NCI-H1105 (cell line): Measurements from ENCODE around the gene USP20.

ENCODE experiments used
- DNase-seq: peaks from one replicate; lab custom pipeline; 2025; lab: John Stamatoyannopoulos, UW

USP20 gene

DNA sequence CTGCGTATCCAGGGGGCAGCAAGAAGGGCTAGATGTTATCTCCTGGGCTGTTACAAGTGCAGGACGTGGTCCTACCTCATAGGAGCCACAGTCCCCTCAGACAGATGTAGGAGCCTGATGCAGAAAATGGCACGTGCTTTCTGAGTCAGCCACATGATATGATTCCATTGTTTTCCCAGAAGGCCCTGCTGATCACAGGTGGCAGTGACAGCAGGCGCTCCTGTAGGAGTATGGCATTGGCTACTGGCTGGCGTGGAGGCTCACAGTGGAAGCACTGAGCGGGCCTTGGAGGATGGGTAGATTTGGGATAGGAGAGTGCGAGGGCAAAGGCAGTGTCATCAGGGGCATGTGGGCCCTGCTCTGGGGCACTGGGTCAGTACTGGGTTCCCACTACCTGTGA lies 21.9 kb downstream of the USP20 start:
- DNase-seq: no peak

DNA sequence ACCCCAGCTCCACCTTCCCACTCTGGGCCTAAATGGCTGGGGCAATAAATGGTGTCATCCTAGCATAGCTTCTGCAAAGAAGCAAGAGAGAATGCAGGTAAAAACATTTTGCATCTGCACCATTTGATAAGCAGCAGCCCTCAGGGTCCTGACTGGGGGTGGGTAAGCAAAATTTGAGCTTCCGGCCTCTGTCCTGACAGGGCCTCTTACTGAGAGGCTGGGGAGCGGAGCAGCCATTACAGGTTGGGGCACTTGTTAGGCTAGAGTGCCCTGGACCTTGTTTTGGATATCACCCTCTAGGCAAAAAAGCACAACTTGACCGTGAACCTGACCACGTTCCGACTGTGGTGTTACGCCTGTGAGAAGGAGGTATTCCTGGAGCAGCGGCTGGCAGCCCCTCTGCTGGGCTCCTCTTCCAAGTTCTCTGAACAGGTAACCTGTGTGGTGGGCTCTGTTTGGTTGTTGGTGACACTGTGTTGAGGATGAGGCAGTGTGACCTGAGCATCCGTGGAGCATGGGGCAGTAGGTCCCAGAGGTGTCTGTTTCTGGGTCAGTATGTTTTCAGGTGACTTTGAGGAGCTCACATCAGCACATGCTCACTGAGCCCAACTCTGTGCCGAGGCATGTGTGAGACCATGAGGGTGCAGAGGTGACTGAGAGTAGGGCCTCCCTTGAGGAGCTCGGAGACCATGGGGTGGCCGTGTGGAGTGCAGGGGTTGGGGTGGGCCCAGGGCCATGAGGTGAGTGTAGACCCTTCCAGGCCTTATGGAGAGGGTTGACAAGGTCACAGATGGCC lies 23.1 kb downstream of the USP20 start:
- DNase-seq: no peak

DNA sequence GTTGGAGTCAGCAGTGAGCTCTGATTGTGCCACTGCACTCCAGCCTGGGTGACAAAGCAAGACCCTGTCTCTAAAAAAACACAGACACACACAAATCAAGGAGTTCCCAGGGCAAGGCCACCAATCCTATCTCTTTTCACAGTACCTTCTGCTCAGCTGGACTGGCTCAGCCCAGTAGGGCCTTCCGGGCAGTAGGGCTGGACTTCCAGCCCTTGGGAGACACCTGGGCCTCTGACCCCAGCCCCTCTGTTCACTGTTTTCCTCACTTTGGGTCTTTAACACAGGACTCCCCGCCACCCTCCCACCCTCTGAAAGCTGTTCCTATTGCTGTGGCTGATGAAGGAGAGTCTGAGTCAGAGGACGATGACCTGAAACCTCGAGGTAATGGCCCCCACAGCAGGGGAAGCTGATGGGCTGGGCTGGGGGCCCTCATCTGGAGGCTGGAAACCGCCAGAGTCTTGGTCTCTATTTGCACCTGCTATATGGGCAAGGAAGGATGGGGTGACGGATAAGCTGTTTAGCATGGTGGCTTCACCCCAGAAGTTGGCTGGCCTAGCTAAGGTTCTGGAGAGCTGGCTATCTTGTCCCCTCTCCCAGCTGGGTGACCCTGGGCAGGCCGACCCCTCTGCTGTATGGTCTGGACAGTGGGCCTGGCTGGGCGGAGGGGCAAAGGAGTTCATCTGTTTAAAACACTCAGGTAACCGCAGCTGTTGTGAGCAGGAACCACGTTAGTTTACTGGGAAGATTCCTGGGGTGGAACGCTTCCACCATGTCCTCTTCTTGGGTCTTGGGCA lies 25.6 kb downstream of the USP20 start:
- DNase-seq: no peak

DNA sequence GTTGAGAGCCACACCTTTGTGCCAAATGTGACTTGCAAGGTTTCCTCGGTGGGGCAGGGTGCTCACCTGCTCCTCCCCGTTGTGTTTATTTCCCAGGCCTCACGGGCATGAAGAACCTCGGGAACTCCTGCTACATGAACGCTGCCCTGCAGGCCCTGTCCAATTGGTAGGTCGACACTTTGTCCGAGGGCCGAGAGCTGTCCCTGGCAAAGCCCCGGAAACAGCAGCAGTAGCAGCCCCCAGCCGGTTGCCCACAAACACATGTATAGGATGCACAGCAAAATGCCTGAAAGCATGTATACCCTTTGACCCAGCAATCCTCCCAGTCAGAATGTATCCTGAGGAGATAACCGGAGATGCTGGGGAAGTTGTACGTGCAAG lies 26.2 kb downstream of the USP20 start:
- no peak for DNase-seq

DNA sequence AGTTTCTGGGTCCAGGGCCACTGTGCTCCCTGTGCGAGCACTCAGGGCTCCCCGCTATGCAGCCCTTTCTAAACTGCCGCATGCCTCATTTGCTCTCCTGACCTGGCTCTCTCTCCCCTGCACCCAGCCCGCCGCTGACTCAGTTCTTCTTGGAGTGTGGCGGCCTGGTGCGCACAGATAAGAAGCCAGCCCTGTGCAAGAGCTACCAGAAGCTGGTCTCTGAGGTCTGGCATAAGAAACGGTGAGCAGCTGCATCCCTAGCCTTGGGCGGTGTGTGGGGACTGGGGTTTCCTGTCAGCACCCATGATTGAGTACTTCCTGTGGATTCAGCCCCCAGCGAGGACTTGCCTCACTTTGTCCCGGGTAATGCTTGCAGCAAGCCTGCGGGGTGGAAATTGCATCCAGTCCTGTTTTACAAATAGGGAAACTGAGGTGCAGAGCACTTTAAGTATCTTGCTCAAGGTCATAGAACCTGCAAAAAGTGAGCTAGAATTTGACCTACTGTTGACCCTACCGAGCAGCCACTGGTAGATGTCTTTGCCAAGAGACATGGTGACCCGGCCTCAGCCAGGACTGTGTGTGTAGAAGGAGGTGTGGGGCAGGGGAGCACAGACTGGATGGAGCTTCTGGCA lies 27.9 kb downstream of the USP20 start:
- no peak for DNase-seq

DNA sequence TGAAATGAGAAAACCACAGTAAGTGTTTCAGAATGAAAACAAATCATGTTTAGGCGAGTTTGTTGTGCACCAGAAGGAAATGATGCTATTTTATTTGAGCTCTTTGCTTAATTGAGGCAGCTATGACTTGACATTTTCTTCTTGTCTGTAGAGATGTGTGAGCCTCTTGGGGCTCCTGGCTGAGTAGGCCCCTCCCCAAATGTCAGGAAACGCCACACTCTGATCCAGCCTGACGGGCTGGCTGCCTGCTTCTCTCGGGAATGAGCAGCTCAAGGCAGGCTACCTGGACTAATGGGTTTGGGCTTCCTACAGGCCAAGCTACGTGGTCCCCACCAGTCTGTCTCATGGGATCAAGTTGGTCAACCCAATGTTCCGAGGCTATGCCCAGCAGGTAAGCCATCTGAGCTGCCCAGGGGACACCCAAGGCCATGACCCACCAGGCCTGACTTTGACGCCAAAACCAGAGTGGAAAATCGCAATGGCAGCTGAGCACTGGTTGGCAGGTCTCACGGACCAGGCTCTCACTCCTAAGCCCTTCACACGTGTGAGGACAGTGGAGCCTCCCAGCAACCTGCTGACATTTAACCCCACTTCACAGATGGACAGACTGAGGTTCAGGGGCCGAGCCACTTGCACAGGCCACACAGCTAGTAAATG lies 29.9 kb downstream of the USP20 start:
- no peak for DNase-seq

DNA sequence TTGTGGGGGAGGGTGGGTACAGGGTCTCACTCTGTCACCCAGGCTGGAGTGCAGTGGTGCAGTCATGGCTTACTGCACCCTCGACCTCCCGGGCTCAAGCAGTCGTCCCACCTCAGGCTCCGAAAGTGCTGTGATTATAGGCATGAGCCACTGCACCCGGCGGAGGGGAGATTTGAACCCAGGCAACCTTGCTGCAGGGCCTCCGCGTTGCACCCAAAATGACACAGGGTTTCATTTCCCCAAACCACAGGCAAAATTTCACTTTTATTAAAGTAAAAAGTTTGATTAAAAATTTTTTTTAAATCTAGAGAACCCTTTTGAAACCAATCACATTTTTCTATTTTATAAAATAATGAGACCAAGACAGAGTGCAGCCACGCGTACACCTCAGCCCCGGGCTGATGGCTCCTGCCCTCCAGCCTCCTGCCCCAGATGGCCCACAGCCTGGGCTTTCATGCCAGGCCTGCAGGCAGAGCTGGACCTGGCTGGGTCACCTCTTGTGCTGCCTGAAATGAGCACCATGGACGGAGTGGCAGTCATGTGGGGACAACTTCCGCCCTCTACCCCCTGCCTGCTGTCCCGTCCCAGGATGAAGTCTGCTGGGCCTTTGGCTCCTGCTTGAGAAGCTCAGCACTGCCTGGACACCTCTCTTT lies 30.5 kb downstream of the USP20 start:
- no peak for DNase-seq

DNA sequence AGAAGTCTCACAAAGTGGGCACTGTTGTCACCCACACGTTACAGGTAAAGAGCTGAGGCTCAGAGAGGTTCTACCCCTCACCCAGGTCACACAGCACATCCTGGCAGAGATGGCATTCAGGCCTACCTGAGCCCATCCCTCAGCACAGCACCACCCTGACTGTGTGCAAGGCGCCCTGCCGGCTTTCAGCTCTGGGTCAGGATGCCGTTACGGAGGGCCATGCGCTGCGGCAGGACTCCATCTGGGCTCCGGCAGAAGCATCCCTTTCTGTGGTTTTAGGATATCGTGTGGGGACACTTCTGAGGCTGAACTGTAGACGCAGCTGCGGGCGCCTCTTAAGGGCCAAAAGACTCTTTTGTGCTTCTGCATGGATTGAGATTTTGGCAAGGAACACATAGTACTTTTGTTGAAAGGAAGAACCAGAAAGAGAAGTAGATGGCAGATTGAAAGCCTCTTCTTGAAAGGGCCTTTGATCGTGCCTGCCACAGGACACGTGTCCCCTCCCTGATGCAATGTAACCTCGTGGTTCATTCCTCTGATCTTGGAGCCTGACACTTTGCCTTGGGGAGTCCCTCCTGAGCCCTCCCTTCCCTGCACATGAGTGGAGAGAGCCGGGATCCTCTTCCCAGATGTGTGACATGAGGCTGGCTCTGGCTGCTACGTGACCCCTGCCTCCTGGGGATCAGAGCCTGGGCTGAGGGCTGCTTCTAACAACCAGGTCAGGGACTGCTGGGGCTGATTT lies 31.3 kb downstream of the USP20 start:
- no peak for DNase-seq

DNA sequence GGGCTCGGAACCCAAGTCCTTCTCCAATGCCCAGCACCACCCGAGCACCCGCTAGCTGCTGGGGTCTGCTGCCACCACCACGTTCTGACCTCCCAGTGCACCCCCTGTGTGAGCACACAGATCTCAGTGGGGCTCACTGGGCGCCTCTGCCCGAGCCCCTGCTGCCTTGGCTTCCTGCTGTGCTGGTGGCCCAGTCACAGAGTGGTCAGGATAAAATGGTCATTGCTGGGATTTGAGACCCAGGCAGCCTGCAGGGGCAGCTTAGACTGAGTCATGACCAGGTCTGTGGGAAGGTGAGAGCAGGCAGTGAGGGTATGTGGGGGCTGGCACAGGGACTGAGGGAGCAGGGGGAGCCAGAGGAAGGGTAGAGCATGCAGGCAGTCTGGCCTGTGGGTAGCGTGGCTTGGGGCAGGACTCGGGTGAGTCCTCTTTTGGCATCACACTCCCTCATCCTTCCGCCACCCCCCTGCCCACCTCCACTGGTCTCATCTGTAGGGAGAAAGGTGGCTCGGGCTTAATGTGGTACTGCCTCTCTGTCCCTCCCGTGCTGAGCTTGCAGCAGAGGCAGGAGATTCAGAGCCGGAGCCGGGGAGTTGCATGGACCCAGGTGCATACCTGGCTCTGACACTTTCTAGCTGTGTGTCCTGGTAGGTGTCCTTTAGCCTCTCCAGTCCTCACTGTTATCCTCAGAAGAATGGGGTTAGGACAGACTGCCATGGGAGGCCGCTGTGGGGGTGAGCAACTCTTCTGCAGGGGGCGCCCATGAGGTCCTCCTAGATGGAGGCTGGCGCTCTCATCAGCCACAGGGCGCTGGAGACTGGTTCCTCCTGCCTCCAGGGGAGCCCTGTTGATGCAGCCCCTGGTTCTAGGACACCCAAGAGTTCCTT lies 32.1 kb downstream of the USP20 start:
- no peak for DNase-seq

DNA sequence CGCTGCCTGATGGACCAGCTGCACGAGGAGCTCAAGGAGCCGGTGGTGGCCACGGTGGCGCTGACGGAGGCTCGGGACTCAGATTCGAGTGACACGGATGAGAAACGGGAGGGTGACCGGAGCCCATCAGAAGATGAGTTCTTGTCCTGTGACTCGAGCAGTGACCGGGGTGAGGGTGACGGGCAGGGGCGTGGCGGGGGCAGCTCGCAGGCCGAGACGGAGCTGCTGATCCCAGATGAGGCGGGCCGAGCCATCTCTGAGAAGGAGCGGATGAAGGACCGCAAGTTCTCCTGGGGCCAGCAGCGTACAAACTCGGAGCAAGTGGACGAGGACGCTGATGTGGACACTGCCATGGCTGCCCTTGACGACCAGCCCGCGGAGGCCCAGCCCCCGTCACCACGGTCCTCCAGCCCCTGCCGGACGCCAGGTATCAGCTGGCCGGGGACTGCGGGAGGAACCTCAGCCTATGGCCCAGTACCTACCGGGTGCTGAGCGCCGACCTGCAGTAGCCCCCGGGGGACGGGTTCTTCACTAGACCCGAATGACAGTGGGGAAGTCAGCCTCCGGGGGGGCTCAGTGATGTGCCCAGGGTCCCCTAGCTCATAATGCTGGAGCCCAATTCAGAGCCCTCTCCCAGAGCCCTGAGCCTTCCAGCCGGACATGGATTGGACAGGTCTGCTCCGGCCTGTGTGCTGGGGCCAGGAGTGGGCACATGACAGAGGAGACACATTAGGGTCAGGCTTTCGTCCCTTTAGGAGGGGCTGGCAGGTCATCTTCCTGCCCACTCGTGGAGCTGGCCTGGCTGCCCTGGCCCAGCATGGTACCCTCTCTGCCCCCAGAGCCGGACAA lies 33.0 kb downstream of the USP20 start:
- DNase-seq: no peak

DNA sequence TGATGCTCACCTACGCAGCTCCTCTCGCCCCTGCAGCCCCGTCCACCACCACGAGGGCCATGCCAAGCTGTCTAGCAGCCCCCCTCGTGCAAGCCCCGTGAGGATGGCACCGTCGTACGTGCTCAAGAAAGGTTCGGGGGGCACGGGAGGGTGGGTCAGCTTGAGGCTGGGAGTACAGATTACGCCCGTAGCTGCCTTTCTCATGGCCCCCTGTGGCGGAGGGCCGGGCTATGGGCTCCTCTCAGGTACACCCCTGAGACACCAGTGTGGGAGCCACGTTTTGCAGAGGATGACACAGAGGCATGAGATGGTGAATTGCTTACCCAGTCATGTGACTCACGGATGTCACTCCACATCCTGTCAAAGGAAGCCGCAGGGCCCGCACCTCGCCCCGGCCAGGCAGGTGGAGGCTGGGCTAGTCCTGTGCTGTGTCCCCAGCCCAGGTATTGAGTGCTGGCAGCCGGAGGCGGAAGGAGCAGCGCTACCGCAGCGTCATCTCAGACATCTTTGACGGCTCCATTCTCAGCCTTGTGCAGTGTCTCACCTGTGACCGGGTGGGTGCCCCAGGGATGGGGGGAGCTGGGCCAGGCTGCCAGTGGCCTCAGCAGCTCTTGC lies 33.7 kb downstream of the USP20 start:
- DNase-seq: no peak

DNA sequence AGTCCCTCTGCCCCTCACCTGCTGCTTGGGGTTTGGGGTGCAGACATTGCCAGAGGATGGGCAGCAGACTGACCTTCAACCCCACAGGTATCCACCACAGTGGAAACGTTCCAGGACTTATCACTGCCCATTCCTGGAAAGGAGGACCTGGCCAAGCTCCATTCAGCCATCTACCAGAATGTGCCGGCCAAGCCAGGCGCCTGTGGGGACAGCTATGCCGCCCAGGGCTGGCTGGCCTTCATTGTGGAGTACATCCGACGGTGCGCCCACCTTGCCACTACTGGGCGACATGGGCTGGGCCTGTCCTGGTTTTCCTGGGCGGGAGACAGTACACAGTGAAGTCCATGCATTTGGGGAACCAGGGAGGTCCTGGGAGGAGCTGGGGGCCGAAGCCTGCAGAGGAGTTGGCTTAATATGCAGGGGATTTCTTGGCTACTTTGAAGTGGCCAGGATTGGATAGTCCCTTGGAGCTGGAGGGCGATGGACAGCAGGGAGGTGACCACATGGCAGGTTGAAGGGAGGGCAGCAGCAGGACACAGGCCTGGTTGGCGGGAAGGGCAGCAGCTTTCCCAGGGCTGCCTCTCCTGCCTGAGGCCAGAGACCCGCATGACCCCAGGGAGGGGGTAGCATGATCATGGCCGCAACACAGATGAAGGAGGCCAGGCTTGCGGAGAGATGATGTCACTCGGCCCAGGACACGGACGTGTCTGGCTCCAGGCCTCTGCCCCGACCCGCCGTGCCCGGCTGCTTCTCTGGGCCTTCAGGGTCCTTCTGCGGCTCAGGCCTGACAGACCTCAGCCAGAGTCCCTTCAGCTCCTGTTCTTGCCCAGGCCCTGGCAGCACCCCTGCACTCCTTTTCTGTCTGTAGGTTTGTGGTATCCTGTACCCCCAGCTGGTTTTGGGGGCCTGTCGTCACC lies 34.6 kb downstream of the USP20 start:
- DNase-seq: no peak

DNA sequence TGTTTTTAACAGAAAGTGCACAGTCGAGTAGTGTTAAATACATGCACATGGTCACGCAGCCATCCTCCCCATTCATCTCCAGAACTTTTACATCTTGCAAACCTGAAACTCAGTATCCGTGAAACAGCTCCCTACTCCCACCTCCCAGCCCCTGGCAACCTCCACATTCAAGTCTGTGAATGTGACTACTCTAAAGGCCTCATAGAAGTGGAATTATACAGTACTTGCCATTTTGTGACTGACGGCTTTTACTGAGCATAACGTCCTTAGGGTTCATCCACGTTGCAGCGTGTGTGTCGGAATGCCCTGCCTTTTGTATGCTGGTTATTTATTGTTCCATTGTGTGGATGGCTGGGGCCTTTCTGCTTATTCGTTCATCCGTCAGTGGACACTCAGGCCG lies 35.8 kb downstream of the USP20 start:
- no peak for DNase-seq

DNA sequence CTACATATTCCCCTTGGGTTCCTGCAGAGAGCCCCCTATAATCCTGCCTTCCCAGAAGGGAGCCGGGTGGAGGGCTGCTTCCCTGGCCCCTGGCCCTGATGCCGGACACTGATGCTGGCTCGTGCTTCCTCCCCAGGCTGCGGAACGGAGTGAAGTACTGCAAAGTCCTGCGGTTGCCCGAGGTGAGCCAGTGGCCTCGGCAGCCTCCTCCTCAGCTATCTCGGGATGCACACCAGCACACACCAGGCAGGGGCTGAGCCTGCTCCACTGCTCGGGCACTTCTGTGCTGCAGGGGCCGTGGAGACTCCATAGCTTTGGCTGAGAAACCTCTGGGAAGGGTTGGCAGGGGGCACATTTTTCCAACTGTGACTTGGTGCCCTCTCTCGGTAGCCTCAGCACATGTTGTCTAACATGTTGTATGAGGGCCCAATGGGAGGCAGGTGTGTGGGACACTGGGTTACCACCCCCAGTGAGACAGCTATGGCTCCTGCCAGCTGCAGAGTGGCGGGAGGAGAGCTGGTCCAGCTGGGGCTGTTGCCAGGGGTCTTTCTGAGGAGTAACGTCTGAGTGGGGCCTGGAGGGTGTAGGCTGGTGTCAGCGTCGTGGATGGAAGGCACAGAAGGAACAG lies 38.4 kb downstream of the USP20 start:
- no peak for DNase-seq

DNA sequence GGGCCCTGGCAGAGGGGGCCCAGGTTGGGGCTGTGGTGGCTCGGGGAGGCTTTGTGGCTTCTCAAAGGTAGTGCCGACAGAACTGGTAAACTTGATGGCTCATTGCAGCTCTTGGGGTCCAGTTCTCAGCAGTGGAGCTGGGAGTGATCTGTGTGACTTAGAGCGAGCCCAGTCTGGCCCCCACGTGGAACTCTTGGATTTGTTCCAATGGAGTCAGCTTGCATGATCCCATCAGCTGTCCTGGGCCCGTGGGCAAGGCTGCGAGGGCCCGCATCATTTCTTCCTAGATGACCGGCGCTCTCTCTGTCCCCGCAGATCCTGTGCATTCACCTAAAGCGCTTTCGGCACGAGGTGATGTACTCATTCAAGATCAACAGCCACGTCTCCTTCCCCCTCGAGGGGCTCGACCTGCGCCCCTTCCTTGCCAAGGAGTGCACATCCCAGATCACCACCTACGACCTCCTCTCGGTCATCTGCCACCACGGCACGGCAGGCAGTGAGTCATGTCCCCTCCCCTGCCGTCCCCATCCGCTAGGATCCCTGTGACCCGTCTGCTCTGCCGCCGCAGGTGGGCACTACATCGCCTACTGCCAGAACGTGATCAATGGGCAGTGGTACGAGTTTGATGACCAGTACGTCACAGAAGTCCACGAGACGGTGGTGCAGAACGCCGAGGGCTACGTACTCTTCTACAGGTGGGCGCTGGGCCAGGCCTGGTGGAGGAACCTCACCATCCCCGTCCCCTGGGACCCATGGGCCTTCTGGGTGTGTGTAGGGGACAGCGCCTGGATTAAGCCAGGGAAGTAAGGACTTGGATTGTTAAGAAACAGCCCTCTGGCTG lies 39.2 kb downstream of the USP20 start:
- DNase-seq: no peak

DNA sequence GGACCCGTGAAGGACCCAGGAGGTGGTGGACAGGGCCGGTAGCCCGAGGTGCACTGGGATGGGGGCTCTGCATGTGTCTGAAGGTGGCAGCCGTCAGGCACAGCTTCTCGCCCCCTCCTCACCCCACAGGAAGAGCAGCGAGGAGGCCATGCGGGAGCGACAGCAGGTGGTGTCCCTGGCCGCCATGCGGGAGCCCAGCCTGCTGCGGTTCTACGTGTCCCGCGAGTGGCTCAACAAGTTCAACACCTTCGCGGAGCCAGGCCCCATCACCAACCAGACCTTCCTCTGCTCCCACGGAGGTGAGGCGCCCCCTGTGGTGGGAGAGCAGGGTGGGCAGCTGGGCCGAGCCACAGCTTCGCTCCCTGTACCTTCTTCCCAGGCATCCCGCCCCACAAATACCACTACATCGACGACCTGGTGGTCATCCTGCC lies 39.9 kb downstream of the USP20 start:
- DNase-seq: no peak
